GM23338 (cell line): Measurements from ENCODE around the gene SDC3. TPM values are rescaled to one million over a fixed set of nuclear protein-coding genes. Genes with fewer than 3 reads are reported as not detected.

Source experiments
- ATAC-seq: fragments of 200-7000 bp; cut with Tn5 transposase; 3 replicates; pipeline ENCODE4 v1.9.1; 2020
- DNase-seq: peaks from one replicate; pipeline ENCODE4 v3.0.0-alpha.2; 2015; ENCODE audit warnings: low spot score
- H2AFZ ChIP-seq: fragments of 200-600 bp; sonication (generic); 2 replicates; pipeline ENCODE4 v1.8.0; 2016; ENCODE audit warnings: antibody characterized with exemption, mild to moderate bottlenecking, moderate library complexity
- H3F3A ChIP-seq: fragments of 200-600 bp; sonication (generic); replicated peaks from 2 replicates; pipeline ENCODE4 v1.8.0; 2017; ENCODE audit warnings: antibody characterized with exemption, mixed run types, low read depth
- H3K27ac ChIP-seq: fragments of 200-600 bp; sonication (generic); 2 replicates; pipeline ENCODE4 v1.6.1; 2016; ENCODE audit warnings: low read depth
- H3K27me3 ChIP-seq: fragments of 200-600 bp; sonication (generic); 2 replicates; pipeline ENCODE4 v1.8.0; 2016; ENCODE audit warnings: mild to moderate bottlenecking, mixed run types, moderate library complexity; ENCODE audit not compliant: insufficient read depth
- H3K36me3 ChIP-seq: fragments of 200-600 bp; sonication (generic); 2 replicates; pipeline ENCODE4 v1.8.0; 2016; ENCODE audit warnings: mild to moderate bottlenecking; ENCODE audit not compliant: insufficient read depth
- H3K4me1 ChIP-seq: fragments of 200-600 bp; sonication (generic); 2 replicates; pipeline ENCODE4 v1.8.0; 2016; ENCODE audit warnings: mild to moderate bottlenecking, moderate library complexity; ENCODE audit not compliant: insufficient read depth
- H3K4me2 ChIP-seq: fragments of 200-600 bp; sonication (generic); 2 replicates; pipeline ENCODE4 v1.7.1; 2017; ENCODE audit warnings: mixed run types
- H3K4me3 ChIP-seq: fragments of 200-600 bp; sonication (generic); 2 replicates; pipeline ENCODE4 v1.6.1; 2016; ENCODE audit warnings: mixed run types
- H3K79me2 ChIP-seq: fragments of 200-600 bp; sonication (generic); replicated peaks from 2 replicates; pipeline ENCODE4 v1.8.0; 2017; ENCODE audit warnings: mild to moderate bottlenecking; ENCODE audit not compliant: insufficient read depth
- H3K9me2 ChIP-seq: fragments of 200-600 bp; sonication (generic); 2 replicates; pipeline ENCODE4 v1.8.0; 2017; ENCODE audit not compliant: insufficient read depth
- H4K20me1 ChIP-seq: fragments of 200-600 bp; sonication (generic); replicated peaks from 2 replicates; pipeline ENCODE4 v1.8.0; 2017; ENCODE audit warnings: mild to moderate bottlenecking; ENCODE audit not compliant: insufficient read depth
- H3K27ac Mint-ChIP-seq: 2 replicates; pipeline ENCODE4 v1.8.0; 2020; ENCODE audit warnings: inconsistent platforms, mild to moderate bottlenecking, moderate library complexity, mixed read lengths
- H3K27me3 Mint-ChIP-seq: 3 replicates; pipeline ENCODE4 v1.8.0; 2022; ENCODE audit warnings: low read depth, mild to moderate bottlenecking, moderate library complexity, mixed read lengths, inconsistent platforms; ENCODE audit not compliant: insufficient read depth, poor library complexity
- H3K36me3 Mint-ChIP-seq: 3 replicates; pipeline ENCODE4 v1.8.0; 2021; ENCODE audit warnings: low read depth, mild to moderate bottlenecking, inconsistent platforms, moderate library complexity, mixed read lengths
- H3K4me1 Mint-ChIP-seq: 3 replicates; pipeline ENCODE4 v1.8.0; 2020; ENCODE audit warnings: mild to moderate bottlenecking, inconsistent platforms, mixed read lengths
- H3K4me3 Mint-ChIP-seq: 3 replicates; pipeline ENCODE4 v1.8.0; 2021; ENCODE audit warnings: moderate library complexity, mild to moderate bottlenecking, inconsistent platforms, mixed read lengths
- H3K9me3 Mint-ChIP-seq: 3 replicates; pipeline ENCODE4 v1.8.0; 2020; ENCODE audit warnings: moderate library complexity, mild to moderate bottlenecking, inconsistent platforms, mixed read lengths
- STAT1 ChIP-seq: IDR thresholded peaks from one replicate; pipeline ENCODE4 v1.6.1; 2016; ENCODE audit warnings: antibody characterized with exemption; ENCODE audit not compliant: unreplicated experiment
- polyA plus RNA-seq: library from polyadenylated mRNA; unstranded; fragments of >200 nt; fragmentation: Nextera tagmentation; extraction: Ambion mirVana; gene quantifications from 2 replicates; pipeline ENCODE4 v1.2.1, GENCODE V29; 2016
- total RNA-seq: library from RNA; depleted of rRNA; stranded (reverse); fragments of >200 nt; shearing (Covaris generic); gene quantifications from 2 replicates; pipeline ENCODE4 v1.2.3, GENCODE V29; 2014
- TF ChIP-seq, protein P1 (sequence below), 2 experiments: fragments of 200-600 bp in 1 of 2; sonication (generic) in 1 of 2; conservative IDR thresholded peaks; 2 replicates each; pipeline versions ENCODE4 v1.5.1 to v1.6.1; 2016 to 2017; ENCODE audit warnings: antibody characterized with exemption in 2 of 2, low read depth in 2 of 2, mild to moderate bottlenecking in 2 of 2, moderate library complexity in 1 of 2
- TF ChIP-seq, protein P2 (sequence below): fragments of 250-450 bp; sonication (Bioruptor Pico); IDR thresholded peaks from 2 replicates; pipeline ENCODE4 v1.5.0; 2020; ENCODE audit warnings: mild to moderate bottlenecking, moderate library complexity
- TF ChIP-seq, protein P3 (sequence below): IDR thresholded peaks from 2 replicates; pipeline ENCODE4 v1.6.1; 2016; ENCODE audit warnings: antibody characterized with exemption

Gene SDC3
- total and polyA plus RNA-seq, 2 experiments from 2014 or later: 5.2 to 29.7 TPM

DNA sequence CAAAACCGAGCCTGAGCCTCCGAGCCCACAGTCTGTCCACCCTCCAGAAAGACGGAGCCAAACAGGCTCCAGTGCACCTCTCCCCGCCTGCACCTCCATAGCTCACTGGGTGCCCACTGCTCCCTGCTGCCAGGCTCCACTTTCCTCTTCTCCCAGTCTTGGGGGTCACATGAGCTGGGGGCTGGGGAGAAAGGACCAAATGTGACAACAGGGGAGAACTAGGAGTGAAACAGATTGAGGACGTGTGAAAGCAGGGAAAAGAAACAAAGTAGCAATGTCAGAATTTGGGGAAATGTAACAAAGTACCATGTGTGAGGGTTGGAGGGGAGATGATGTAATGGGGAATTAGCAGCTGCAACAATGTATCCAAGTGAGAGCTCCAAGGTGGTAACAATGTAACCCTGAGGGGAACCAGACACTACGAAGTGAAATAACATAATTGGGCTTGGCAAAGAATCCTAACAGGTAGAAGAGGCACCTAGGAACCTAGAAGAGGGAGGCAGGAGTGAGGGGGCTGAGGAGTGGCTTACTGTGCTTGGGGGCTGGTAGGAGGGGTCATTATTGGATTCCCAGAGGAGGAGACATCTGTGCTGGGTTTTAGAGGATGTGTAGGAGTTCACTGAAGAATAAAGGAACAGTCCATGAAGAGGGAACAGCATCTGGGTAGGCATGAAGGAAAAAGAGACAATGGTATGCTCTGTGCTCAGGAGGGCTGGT lies 12.5 kb downstream of the SDC3 start:
- Mint-ChIP-seq H3K27me3 (peaks cover 5% of the 10 kb centered on the region), H3K27ac (no peak overlapping the region), H3K4me1 (peaks cover 19% of the 10 kb centered on the region), H3K36me3 (no peaks in the 10 kb centered on the region), H3K9me3 (no peaks in the 10 kb centered on the region; the same call in 2 of the 3 replicates), H3K4me3 (no peak overlapping the region)
- H3F3A ChIP-seq: no peaks in the 10 kb centered on the region
- no peak overlapping the region for H2AFZ ChIP-seq
- H3K4me2 ChIP-seq: no peak overlapping the region
- H3K4me3 ChIP-seq: no peak overlapping the region
- no peaks in the 10 kb centered on the region for H3K36me3 ChIP-seq
- no peaks in the 10 kb centered on the region for H3K9me2 ChIP-seq
- H4K20me1 ChIP-seq: no peaks in the 10 kb centered on the region; the same call in 1 of the 2 replicates
- DNase-seq (no peak), ATAC-seq (peak; percentile 11; the same call in 2 of the 3 replicates)
- TF ChIP-seq, protein P1, sequence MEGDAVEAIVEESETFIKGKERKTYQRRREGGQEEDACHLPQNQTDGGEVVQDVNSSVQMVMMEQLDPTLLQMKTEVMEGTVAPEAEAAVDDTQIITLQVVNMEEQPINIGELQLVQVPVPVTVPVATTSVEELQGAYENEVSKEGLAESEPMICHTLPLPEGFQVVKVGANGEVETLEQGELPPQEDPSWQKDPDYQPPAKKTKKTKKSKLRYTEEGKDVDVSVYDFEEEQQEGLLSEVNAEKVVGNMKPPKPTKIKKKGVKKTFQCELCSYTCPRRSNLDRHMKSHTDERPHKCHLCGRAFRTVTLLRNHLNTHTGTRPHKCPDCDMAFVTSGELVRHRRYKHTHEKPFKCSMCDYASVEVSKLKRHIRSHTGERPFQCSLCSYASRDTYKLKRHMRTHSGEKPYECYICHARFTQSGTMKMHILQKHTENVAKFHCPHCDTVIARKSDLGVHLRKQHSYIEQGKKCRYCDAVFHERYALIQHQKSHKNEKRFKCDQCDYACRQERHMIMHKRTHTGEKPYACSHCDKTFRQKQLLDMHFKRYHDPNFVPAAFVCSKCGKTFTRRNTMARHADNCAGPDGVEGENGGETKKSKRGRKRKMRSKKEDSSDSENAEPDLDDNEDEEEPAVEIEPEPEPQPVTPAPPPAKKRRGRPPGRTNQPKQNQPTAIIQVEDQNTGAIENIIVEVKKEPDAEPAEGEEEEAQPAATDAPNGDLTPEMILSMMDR (conservative IDR thresholded peaks at IDR 0.05; ENCODE audit: low read depth in 2 of 2): no peak
- TF ChIP-seq STAT1: no peak
- TF ChIP-seq, protein P2, sequence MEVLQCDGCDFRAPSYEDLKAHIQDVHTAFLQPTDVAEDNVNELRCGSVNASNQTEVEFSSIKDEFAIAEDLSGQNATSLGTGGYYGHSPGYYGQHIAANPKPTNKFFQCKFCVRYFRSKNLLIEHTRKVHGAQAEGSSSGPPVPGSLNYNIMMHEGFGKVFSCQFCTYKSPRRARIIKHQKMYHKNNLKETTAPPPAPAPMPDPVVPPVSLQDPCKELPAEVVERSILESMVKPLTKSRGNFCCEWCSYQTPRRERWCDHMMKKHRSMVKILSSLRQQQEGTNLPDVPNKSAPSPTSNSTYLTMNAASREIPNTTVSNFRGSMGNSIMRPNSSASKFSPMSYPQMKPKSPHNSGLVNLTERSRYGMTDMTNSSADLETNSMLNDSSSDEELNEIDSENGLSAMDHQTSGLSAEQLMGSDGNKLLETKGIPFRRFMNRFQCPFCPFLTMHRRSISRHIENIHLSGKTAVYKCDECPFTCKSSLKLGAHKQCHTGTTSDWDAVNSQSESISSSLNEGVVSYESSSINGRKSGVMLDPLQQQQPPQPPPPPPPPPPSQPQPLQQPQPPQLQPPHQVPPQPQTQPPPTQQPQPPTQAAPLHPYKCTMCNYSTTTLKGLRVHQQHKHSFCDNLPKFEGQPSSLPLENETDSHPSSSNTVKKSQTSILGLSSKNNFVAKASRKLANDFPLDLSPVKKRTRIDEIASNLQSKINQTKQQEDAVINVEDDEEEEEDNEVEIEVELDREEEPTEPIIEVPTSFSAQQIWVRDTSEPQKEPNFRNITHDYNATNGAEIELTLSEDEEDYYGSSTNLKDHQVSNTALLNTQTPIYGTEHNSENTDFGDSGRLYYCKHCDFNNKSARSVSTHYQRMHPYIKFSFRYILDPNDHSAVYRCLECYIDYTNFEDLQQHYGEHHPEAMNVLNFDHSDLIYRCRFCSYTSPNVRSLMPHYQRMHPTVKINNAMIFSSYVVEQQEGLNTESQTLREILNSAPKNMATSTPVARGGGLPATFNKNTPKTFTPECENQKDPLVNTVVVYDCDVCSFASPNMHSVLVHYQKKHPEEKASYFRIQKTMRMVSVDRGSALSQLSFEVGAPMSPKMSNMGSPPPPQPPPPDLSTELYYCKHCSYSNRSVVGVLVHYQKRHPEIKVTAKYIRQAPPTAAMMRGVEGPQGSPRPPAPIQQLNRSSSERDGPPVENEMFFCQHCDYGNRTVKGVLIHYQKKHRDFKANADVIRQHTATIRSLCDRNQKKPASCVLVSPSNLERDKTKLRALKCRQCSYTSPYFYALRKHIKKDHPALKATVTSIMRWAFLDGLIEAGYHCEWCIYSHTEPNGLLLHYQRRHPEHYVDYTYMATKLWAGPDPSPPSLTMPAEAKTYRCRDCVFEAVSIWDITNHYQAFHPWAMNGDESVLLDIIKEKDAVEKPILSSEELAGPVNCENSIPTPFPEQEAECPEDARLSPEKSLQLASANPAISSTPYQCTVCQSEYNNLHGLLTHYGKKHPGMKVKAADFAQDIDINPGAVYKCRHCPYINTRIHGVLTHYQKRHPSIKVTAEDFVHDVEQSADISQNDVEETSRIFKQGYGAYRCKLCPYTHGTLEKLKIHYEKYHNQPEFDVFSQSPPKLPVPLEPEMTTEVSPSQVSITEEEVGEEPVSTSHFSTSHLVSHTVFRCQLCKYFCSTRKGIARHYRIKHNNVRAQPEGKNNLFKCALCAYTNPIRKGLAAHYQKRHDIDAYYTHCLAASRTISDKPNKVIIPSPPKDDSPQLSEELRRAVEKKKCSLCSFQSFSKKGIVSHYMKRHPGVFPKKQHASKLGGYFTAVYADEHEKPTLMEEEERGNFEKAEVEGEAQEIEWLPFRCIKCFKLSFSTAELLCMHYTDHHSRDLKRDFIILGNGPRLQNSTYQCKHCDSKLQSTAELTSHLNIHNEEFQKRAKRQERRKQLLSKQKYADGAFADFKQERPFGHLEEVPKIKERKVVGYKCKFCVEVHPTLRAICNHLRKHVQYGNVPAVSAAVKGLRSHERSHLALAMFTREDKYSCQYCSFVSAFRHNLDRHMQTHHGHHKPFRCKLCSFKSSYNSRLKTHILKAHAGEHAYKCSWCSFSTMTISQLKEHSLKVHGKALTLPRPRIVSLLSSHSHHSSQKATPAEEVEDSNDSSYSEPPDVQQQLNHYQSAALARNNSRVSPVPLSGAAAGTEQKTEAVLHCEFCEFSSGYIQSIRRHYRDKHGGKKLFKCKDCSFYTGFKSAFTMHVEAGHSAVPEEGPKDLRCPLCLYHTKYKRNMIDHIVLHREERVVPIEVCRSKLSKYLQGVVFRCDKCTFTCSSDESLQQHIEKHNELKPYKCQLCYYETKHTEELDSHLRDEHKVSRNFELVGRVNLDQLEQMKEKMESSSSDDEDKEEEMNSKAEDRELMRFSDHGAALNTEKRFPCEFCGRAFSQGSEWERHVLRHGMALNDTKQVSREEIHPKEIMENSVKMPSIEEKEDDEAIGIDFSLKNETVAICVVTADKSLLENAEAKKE: no peak
- TF ChIP-seq, protein P3, sequence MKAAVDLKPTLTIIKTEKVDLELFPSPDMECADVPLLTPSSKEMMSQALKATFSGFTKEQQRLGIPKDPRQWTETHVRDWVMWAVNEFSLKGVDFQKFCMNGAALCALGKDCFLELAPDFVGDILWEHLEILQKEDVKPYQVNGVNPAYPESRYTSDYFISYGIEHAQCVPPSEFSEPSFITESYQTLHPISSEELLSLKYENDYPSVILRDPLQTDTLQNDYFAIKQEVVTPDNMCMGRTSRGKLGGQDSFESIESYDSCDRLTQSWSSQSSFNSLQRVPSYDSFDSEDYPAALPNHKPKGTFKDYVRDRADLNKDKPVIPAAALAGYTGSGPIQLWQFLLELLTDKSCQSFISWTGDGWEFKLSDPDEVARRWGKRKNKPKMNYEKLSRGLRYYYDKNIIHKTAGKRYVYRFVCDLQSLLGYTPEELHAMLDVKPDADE: no peak
- no peak overlapping the region for H3K27ac ChIP-seq
- peaks cover 3% of the 10 kb centered on the region; the same call in 1 of the 2 replicates for H3K4me1 ChIP-seq
- H3K79me2 ChIP-seq: no peaks in the 10 kb centered on the region
- no peaks in the 10 kb centered on the region for H3K27me3 ChIP-seq
